ENCODE measurements around the gene MUC5AC. TPM values are rescaled to one million over a fixed set of nuclear protein-coding genes. Genes with fewer than 3 reads are reported as not detected.

MUC5AC gene
- total RNA-seq, 1 experiment from 2014 or later: under 0.01 TPM

DNA sequence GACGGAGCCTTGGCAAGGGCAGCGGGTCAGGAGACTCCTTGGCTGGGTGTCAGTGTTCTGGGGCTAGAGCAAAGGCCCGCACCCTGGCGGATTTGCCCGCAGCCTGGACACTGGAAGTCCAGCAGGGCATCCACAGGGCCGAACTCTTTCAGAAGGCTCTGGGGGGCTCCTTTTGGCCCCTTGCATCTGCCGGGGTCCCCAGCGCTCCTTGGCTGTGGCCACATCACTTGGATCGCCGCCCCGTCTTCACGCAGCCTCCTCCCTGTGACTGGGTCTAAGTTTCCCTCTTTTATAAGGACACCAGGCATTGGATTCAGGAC, 20.0 kb downstream of the MUC5AC start:
- H3K9me3 ChIP-seq (ENCODE audit: control insufficient read depth in 1 of 2, insufficient read depth in 1 of 2, low read depth in 1 of 2, low read length in 2 of 2): no peaks in the 10 kb centered on the region
- no peak overlapping the region for H3K27ac ChIP-seq (ENCODE audit: low read depth, low read length)
- no peak overlapping the region for H3K4me3 ChIP-seq (replicated peaks in 1 of 2; ENCODE audit: low read depth in 1 of 2, low read length in 2 of 2)
- H3K4me1 ChIP-seq (ENCODE audit: control insufficient read depth in 1 of 2, insufficient read depth in 2 of 2, low read length in 2 of 2): no peaks in the 10 kb centered on the region
- H3K9ac ChIP-seq (ENCODE audit: low read length): no peak overlapping the region
- no peaks in the 10 kb centered on the region for H3K79me2 ChIP-seq (ENCODE audit: insufficient read depth, low read length)
- BruUV-seq (replicated peaks): no TSS peak
- H3K4me2 ChIP-seq (ENCODE audit: low read length): no peak overlapping the region
- DNase-seq (ENCODE audit: low read depth, low spot score) (no peak), ATAC-seq (no peak)
- POLR2A ChIA-PET: no interaction called here
- H2AFZ ChIP-seq (ENCODE audit: low read depth, low read length, poor library complexity, severe bottlenecking): no peak overlapping the region
- no peaks in the 10 kb centered on the region for H4K20me1 ChIP-seq (ENCODE audit: insufficient read depth)
- no peaks in the 10 kb centered on the region for H3K36me3 ChIP-seq (ENCODE audit: control insufficient read depth in 1 of 2, insufficient read depth in 2 of 2, low read length in 2 of 2)
- TF ChIP-seq EZH2 (IDR thresholded peaks at IDR 0.05): no peak
- TF ChIP-seq EZH2phosphoT487 (IDR thresholded peaks at IDR 0.05; ENCODE audit: borderline replicate concordance): no peak
- no peak for TF ChIP-seq ZNF274 (IDR thresholded peaks at IDR 0.05; ENCODE audit: low read depth, low read length)
- TF ChIP-seq, protein P1, sequence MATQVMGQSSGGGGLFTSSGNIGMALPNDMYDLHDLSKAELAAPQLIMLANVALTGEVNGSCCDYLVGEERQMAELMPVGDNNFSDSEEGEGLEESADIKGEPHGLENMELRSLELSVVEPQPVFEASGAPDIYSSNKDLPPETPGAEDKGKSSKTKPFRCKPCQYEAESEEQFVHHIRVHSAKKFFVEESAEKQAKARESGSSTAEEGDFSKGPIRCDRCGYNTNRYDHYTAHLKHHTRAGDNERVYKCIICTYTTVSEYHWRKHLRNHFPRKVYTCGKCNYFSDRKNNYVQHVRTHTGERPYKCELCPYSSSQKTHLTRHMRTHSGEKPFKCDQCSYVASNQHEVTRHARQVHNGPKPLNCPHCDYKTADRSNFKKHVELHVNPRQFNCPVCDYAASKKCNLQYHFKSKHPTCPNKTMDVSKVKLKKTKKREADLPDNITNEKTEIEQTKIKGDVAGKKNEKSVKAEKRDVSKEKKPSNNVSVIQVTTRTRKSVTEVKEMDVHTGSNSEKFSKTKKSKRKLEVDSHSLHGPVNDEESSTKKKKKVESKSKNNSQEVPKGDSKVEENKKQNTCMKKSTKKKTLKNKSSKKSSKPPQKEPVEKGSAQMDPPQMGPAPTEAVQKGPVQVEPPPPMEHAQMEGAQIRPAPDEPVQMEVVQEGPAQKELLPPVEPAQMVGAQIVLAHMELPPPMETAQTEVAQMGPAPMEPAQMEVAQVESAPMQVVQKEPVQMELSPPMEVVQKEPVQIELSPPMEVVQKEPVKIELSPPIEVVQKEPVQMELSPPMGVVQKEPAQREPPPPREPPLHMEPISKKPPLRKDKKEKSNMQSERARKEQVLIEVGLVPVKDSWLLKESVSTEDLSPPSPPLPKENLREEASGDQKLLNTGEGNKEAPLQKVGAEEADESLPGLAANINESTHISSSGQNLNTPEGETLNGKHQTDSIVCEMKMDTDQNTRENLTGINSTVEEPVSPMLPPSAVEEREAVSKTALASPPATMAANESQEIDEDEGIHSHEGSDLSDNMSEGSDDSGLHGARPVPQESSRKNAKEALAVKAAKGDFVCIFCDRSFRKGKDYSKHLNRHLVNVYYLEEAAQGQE (IDR thresholded peaks at IDR 0.05; ENCODE audit: low read depth): no peak
- TF ChIP-seq FOSL1 (IDR thresholded peaks at IDR 0.05; ENCODE audit: low read depth): no peak
- TF ChIP-seq SIN3A (IDR thresholded peaks at IDR 0.05; ENCODE audit: low read depth): no peak
- no peak for TF ChIP-seq ZFX (IDR thresholded peaks at IDR 0.05)
- TF ChIP-seq, protein P2, sequence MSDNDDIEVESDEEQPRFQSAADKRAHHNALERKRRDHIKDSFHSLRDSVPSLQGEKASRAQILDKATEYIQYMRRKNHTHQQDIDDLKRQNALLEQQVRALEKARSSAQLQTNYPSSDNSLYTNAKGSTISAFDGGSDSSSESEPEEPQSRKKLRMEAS (IDR thresholded peaks at IDR 0.05): no peak
- TF ChIP-seq POLR2AphosphoS5 (IDR thresholded peaks at IDR 0.05; ENCODE audit: low read depth, low read length): no peak
- no peak for TF ChIP-seq POLR2A (IDR thresholded peaks at IDR 0.05; ENCODE audit: borderline replicate concordance, extremely low read depth, insufficient read depth, insufficient read length)
- no peaks in the 10 kb centered on the region for H3K27me3 ChIP-seq (ENCODE audit: insufficient read depth, low read length)
- RAD21 ChIA-PET (ENCODE audit: low non-redundant PET in 1 of 2, low total read pairs in 2 of 2, uncharacterized antibody in 2 of 2, unreplicated experiment in 2 of 2): no interaction called here
- no peaks in the 10 kb centered on the region for H3K9me2 ChIP-seq (ENCODE audit: insufficient read depth)
- CTCF ChIA-PET: no interaction called here
- intact Hi-C loops (cut with micrococcal nuclease): no loop called here
